Measurements from ENCODE around the gene TMCC1. TPM values are rescaled to one million over a fixed set of nuclear protein-coding genes. Genes with fewer than 3 reads are reported as not detected.

The TMCC1 gene
- total RNA-seq, 2 experiments from 2014 or later, result 21.6 to 22.1 TPM

DNA sequence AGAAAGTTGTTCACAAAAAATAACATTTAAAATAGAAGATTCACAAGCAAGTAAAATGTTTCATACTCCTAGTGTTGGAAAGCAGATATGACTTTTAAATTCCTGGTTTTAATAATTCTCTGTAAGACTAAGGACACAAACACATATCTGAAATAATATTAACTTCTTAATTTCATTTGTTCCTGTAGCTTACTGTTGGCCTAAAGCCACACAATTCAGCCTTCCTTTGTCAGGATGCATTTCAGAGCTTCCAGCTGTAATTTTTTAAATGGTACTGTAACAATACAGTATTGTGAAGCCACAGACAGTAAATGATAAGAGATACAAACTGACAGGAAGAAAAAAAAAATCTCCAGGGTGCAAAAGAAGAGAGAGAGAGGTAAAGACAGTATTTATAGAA, 84.2 kb downstream of the TMCC1 start:
- H3K9me3 Mint-ChIP-seq, result no peaks in the 10 kb centered on the region
- peaks cover 3% of the 10 kb centered on the region for H3K36me3 Mint-ChIP-seq
- H3K4me1 Mint-ChIP-seq, result no peaks in the 10 kb centered on the region
- POLR2A ChIA-PET, result no interaction called here
- H3K27ac Mint-ChIP-seq, result no peak overlapping the region
- H3K4me3 Mint-ChIP-seq, result no peak overlapping the region
- DNase-seq, result no peak
- H3K27me3 Mint-ChIP-seq, result no peaks in the 10 kb centered on the region
- no peak for ATAC-seq (ENCODE audit: low read depth)

DNA sequence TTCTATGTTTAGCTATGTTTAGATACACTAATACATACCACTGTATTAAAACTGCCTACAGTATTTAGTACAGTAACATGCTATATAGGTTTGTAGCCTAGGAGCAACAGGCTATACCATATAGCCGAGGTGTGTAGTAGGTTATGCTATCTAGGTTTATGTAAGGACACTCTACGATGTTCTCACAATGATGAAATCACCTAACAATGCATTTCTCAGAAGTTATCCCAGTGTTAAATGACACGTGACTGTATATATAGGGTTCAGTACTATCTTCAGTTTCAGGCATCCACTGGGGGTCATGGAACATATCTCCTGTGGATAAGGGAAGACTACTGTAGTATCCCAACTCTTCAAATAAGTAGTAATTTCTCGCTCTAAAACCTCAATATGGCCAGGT, 97.4 kb downstream of the TMCC1 start:
- Mint-ChIP-seq H3K4me1 (peaks cover 13% of the 10 kb centered on the region), H3K4me3 (no peak overlapping the region), H3K9me3 (no peaks in the 10 kb centered on the region), H3K27ac (no peak overlapping the region), H3K36me3 (no peaks in the 10 kb centered on the region), H3K27me3 (no peaks in the 10 kb centered on the region)
- no peak for ATAC-seq (ENCODE audit: low read depth)
- DNase-seq, result no peak
- POLR2A ChIA-PET, result no interaction called here

DNA sequence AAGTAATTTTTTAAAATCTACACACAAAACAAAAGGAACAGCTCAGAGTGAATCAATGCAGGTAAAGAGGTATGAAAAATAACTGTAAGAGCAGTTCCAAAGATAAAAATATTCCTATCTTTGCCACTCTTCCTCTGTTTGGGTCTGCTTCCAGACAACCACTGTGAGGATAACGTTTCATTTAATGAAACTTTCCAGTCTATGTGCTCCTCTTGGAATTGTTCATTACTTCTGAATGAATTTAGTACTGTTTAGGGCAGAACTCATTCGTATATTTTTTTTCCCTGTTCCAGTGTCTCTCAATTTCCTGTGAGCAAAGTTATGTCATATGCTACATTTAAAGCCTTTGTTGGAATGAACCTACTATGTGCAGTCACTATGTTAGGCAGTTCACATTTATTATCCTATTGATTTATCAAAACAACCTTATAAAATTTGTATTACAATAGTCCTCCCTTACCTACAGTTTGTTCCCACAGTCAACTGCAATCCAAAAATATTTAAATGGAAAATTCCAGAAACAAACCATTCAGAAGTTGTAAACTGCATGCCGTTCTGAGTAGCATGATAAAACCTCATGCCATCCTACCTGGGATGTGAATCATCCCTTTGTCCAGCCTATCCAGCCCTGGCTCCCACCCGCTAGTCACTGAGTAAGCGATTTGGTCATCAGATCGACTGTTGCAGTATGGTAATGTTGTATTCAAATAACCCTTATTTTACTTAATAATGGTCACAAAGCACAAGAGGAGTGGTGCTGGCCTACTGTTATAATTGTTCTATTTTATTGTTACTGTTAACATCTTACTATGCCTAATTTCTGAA, 98.1 kb downstream of the TMCC1 start:
- Mint-ChIP-seq H3K4me1 (peaks cover 13% of the 10 kb centered on the region), H3K27me3 (no peaks in the 10 kb centered on the region), H3K27ac (no peak overlapping the region), H3K9me3 (no peaks in the 10 kb centered on the region), H3K36me3 (no peaks in the 10 kb centered on the region), H3K4me3 (no peak overlapping the region)
- POLR2A ChIA-PET, result no interaction called here
- ATAC-seq (ENCODE audit: low read depth), result no peak
- DNase-seq, result no peak

DNA sequence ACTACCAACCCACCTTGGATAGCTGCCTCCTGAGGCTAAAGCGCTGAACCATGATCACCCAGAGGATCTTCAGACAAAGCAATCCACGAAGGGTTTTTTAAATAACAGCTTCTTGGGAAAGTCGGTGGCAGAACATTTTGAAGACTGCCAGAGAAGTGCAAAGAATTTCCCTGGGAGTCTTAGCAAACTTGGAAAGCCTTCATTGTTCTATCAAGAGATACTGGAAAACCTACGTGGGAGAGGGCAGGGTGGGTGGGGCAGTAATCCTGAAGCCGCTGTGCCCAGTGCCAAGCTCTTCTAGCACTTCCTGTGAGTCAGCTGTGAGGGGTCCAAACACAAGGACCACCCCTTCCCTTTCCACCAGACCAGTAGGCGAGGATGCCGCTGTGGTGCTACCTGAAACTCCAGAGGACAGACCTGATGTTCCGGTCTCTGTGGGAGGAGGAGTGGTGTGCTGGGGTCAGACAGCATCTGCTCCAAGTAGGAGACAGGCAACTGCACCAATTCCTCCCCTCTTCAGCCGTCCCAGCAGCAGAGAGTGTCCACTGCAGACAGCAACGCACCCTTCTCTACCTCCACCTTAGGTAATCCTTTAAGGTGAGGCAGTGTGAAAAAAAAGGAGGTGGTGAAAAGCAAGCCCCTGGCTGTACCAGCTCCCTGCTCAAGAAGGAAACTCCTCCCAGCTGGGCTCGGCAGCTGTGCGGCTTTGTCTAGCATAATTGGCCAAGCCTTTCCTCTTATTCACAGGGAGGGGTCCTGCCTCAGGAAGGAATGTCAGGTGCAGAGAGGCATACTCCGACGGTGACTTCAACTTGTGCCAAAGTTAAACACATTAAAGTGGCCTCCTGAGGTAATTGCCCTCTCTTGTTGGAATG, 99.0 kb downstream of the TMCC1 start:
- H3K9me3 Mint-ChIP-seq, result no peaks in the 10 kb centered on the region
- no peaks in the 10 kb centered on the region for H3K27me3 Mint-ChIP-seq
- no peaks in the 10 kb centered on the region for H3K36me3 Mint-ChIP-seq
- DNase-seq (peak; percentile 31), ATAC-seq (ENCODE audit: low read depth) (peak; percentile 56)
- peak overlapping the region; percentile 43 for H3K4me3 Mint-ChIP-seq
- peaks cover 13% of the 10 kb centered on the region for H3K4me1 Mint-ChIP-seq
- H3K27ac Mint-ChIP-seq, result no peak overlapping the region
- POLR2A ChIA-PET, result no interaction called here

DNA sequence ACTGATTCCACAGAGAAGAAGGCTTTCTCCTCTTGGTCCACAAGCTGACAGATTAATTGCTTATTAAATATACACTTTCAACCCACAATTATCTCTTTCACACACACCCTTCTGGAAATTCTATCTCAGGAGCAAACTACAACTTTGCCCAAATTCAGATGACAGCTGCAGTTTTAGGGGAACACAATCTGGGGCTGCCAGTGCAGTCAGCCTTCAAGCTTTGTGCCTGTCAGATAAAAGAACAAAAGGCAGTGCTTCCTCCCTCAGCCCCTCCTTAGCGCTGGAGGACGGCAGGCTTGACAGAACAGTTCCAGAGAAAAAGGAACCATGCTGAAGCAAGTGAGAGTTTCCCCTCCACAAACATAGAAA, 99.6 kb downstream of the TMCC1 start:
- H3K27ac Mint-ChIP-seq, result no peak overlapping the region
- POLR2A ChIA-PET, result no interaction called here
- peak overlapping the region; percentile 43 for H3K4me3 Mint-ChIP-seq

DNA sequence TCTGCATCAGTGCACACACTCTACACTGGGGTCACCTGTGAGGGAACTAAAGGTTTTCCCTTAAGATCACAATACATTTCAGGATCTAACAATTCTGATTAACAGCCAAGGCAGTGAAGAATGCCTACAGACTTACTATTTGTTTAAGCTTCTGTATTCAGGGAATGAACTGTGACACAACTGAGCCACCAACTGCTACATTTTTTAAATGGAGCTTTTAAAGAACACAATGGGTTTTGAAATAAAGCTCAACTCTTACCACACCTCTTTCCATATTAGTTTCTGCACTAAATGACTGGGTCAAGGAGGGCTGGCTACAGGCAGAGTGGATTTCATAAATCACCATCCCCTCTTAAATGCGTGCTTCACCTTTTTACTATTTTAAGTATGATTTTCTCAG, 100.2 kb downstream of the TMCC1 start:
- Mint-ChIP-seq H3K27me3 (no peaks in the 10 kb centered on the region), H3K4me3 (no peak overlapping the region), H3K4me1 (peaks cover 13% of the 10 kb centered on the region), H3K36me3 (no peaks in the 10 kb centered on the region), H3K9me3 (no peaks in the 10 kb centered on the region), H3K27ac (no peak overlapping the region)
- DNase-seq (no peak), ATAC-seq (ENCODE audit: low read depth) (no peak)
- POLR2A ChIA-PET, result no interaction called here

More for the DNA sequence above, 99.6 kb downstream of the TMCC1 start:
- Mint-ChIP-seq H3K9me3 (no peaks in the 10 kb centered on the region), H3K36me3 (no peaks in the 10 kb centered on the region), H3K27me3 (no peaks in the 10 kb centered on the region), H3K4me1 (peaks cover 13% of the 10 kb centered on the region)
- DNase-seq, result no peak
- no peak for ATAC-seq (ENCODE audit: low read depth)

DNA sequence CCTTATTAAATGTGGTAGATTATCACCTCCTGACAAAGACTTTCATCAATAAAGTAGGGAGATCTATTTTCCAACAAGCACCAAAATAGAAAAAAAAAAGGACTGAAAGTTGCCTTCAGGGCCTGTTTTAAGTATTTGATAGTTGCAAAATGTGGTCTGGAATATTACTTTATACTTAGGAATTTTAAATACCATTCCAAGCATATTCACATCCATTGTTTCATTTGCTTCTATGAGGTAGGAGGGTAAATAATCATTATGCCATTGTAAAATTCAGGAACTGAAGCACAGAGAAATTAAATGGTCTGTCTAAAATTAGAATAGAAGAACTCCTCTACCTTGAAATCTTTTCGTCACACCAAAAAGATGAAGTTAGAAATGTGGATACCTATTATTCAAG, 110.0 kb downstream of the TMCC1 start:
- Mint-ChIP-seq H3K4me1 (no peaks in the 10 kb centered on the region), H3K36me3 (peaks cover 1% of the 10 kb centered on the region), H3K27ac (no peak overlapping the region), H3K27me3 (no peaks in the 10 kb centered on the region), H3K4me3 (no peak overlapping the region), H3K9me3 (no peaks in the 10 kb centered on the region)
- ATAC-seq (ENCODE audit: low read depth), result no peak
- POLR2A ChIA-PET, result no interaction called here
- no peak for DNase-seq

DNA sequence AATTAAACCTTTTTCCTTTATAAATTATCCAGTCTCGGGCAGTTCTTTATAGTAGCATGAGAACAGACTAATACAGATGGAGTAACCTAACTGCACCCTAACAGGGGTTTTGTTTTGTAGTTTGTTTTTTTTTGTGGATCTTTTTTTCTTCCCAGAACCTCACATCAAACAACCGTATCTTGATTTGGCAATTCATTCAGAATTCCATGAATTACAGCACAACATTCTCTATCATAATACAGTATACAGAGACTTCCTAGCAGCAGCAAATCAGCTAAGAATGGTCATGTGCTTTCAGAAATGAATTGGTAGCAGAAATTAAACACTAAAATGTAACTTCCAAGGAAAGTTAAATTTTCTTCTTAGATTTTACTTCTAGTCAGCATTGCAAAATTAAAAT, 114.6 kb downstream of the TMCC1 start:
- H3K4me1 Mint-ChIP-seq, result no peaks in the 10 kb centered on the region
- no peak overlapping the region for H3K4me3 Mint-ChIP-seq
- H3K27me3 Mint-ChIP-seq, result no peaks in the 10 kb centered on the region
- ATAC-seq (ENCODE audit: low read depth), result no peak
- H3K27ac Mint-ChIP-seq, result no peak overlapping the region
- POLR2A ChIA-PET, result no interaction called here
- H3K9me3 Mint-ChIP-seq, result no peaks in the 10 kb centered on the region
- no peak for DNase-seq
- peaks cover 8% of the 10 kb centered on the region for H3K36me3 Mint-ChIP-seq

DNA sequence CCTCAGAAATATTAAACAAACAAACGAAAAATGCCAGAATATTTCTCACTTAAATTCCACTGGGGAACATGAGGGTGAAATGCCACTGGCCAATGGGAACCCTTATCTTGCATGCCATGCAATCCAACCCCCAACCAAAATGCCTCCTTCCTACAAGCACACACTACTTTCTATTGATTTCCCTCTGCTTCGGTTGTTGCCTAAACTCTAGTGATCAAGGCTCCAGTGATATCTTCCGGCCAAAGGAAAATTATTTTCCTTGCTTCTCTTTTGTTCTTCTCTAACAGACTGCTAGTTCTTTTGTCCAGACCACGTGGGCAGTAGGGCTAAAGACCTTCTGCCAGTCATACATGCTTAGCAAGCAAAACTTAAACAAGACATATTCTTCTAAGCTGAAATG, 115.7 kb downstream of the TMCC1 start:
- POLR2A ChIA-PET, result no interaction called here
- no peak for DNase-seq
- no peak overlapping the region for H3K27ac Mint-ChIP-seq
- peaks cover 7% of the 10 kb centered on the region for H3K36me3 Mint-ChIP-seq
- no peaks in the 10 kb centered on the region for H3K4me1 Mint-ChIP-seq
- H3K27me3 Mint-ChIP-seq, result no peaks in the 10 kb centered on the region
- no peaks in the 10 kb centered on the region for H3K9me3 Mint-ChIP-seq
- H3K4me3 Mint-ChIP-seq, result no peak overlapping the region
- no peak for ATAC-seq (ENCODE audit: low read depth)

DNA sequence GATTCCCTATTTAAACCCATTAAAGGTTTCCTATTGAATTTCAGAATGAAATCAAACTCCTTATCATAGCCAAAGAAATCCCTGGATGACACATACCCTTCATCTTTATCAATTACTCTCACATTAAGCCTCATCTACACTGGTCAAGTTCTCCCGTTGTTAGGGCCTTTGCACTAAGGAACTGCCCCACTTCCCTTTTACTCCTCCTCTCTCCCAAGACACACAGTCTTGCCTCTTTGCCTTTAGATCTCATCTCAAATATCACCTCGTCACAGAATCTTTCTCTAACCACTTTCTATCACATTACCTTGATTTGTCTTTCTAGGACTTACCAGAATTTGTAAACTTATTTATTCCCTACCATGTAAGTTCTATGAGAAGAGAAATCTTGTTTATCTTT, 117.6 kb downstream of the TMCC1 start:
- Mint-ChIP-seq H3K36me3 (peaks cover 7% of the 10 kb centered on the region), H3K27ac (no peak overlapping the region), H3K4me1 (no peaks in the 10 kb centered on the region), H3K4me3 (no peak overlapping the region), H3K27me3 (no peaks in the 10 kb centered on the region), H3K9me3 (no peaks in the 10 kb centered on the region)
- DNase-seq (no peak), ATAC-seq (ENCODE audit: low read depth) (no peak)
- POLR2A ChIA-PET, result no interaction called here

DNA sequence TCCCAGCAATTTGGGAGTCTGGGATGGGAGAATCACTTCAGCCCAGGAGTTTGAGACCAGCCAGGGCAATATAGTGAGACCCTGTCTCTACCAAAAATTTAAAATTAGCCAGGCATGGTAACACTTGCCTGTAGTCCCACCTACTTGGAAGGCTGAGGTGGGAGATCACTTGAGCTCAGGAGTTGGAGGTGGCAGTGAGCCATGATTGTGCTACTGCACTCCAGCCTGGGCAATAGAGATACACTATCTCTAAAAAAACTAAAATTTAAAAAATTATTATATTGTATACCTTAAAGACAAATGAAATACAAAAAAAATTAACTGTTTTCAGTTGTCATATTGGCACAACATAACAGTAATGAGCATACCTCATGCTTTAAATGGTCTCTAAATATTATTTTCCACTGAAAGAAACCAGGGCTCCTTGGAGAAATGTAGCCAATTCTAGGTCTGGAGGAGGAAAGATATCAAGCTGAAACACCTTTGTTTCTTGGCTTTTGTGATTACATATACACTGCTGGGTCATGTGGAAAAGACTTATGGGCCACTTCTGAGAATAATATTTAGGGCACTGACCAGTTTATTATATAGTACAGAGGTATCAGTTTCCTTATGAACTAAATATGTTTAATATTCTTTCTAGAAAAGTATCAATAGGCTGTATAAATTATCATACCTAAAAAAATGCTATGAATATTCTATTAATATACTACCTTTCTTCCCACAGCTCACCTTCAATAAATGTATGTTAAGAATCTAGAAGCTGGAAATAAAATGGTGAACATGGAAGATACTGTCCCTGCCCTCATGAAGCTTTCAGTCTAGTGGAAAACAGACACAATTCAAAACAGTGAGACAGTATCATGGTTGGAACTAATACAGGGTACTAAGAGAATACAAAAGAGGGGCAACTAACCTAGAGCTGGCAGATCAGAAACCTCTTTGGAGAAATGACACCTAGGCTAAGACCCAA, 119.5 kb downstream of the TMCC1 start:
- H3K9me3 Mint-ChIP-seq, result no peaks in the 10 kb centered on the region
- H3K27ac Mint-ChIP-seq, result no peak overlapping the region
- no peak for ATAC-seq (ENCODE audit: low read depth)
- no peak overlapping the region for H3K4me3 Mint-ChIP-seq
- POLR2A ChIA-PET, result no interaction called here
- H3K27me3 Mint-ChIP-seq, result no peaks in the 10 kb centered on the region
- peaks cover 7% of the 10 kb centered on the region for H3K36me3 Mint-ChIP-seq
- no peak for DNase-seq
- no peaks in the 10 kb centered on the region for H3K4me1 Mint-ChIP-seq

DNA sequence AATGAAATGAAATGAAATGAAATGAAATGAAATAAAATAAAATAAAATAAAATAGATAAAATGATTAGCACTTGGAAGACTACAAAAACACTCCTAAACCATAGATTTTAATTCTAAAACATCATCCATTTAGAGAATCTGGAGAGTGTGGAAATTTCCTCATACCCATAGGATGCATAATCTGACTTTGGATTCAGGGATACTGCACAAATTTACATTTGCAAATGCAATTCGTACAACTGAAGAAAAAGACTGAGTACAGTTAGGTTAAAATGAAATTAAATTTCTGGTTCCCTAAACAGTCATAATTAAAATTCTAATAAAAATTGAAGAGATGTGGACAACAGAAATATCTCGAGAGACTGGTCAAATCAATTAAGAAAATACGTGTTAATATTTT, 122.9 kb downstream of the TMCC1 start:
- no peak for DNase-seq
- H3K27ac Mint-ChIP-seq, result no peak overlapping the region
- no peaks in the 10 kb centered on the region for H3K4me1 Mint-ChIP-seq
- H3K27me3 Mint-ChIP-seq, result no peaks in the 10 kb centered on the region
- H3K9me3 Mint-ChIP-seq, result no peaks in the 10 kb centered on the region
- no peak for ATAC-seq (ENCODE audit: low read depth)
- H3K36me3 Mint-ChIP-seq, result peaks cover 7% of the 10 kb centered on the region
- POLR2A ChIA-PET, result no interaction called here
- no peak overlapping the region for H3K4me3 Mint-ChIP-seq

DNA sequence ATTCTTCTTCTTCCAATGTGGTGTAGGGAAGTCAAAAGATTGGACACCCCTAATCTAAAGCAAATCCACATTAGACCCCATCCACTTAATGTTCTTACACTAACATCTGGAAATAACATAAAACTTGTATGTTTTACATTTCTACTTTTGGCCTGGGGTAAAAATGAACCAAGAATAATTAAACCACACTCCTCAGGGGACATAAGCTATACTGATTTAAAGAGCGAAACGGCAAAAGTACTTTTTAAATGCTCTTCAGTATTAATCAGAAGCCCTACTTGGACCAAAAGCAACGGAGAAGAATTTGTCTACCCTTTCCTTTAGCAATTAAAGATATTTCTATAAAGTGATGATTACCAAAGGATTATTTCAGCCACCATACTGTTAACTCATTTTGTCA, 123.9 kb downstream of the TMCC1 start:
- Mint-ChIP-seq H3K4me3 (no peak overlapping the region), H3K36me3 (peaks cover 4% of the 10 kb centered on the region), H3K27ac (no peak overlapping the region), H3K27me3 (no peaks in the 10 kb centered on the region), H3K9me3 (no peaks in the 10 kb centered on the region), H3K4me1 (no peaks in the 10 kb centered on the region)
- no peak for DNase-seq
- POLR2A ChIA-PET, result no interaction called here
- ATAC-seq (ENCODE audit: low read depth), result no peak

Measured in activated naive CD8-positive, alpha-beta T cell treated with anti-CD3 and anti-CD28 coated beads, Interleukin-2, amount 10 ng/mL, durations not matched to agents 7 days and 5 days (primary cell).